GM12873 (cell line): ENCODE data around the gene PRPF6.

ENCODE experiments used
- CTCF ChIP-seq: IDR thresholded peaks from 2 replicates; pipeline ENCODE4 v1.5.1; 2012; ENCODE audit warnings: low read depth, mild to moderate bottlenecking, moderate library complexity, low read length, control low read depth; ENCODE audit not compliant: insufficient read depth; ENCODE audit errors: missing control alignments

Gene PRPF6

GRCh38 chr20:63956664-63957003, 24.3 kb upstream of the PRPF6 start:
- TF ChIP-seq CTCF: no peak

- TF ChIP-seq CTCF: no peak
Observed at GRCh38 chr20:63957004-63957689, 23.8 kb upstream of the PRPF6 start.

GRCh38 chr20:63957690-63958441, 23.1 kb upstream of the PRPF6 start:
- no peak for TF ChIP-seq CTCF

- no peak for TF ChIP-seq CTCF
Observed at GRCh38 chr20:63958471-63958870, 22.5 kb upstream of the PRPF6 start.

GRCh38 chr20:63958964-63959698, 21.8 kb upstream of the PRPF6 start:
- TF ChIP-seq CTCF: no peak

- no peak for TF ChIP-seq CTCF
Observed at GRCh38 chr20:63959699-63960075, 21.2 kb upstream of the PRPF6 start.

GRCh38 chr20:63961664-63962425, 19.1 kb upstream of the PRPF6 start:
- TF ChIP-seq CTCF: no peak
